Activated CD8-positive, alpha-beta memory T cell treated with anti-CD3 and anti-CD28 coated beads, Interleukin-2, amount 50 U/mL, for 1 hour (primary cell): Measurements from ENCODE around the gene PRM1.

Experiments used
- DNase-seq: peaks from one replicate; pipeline ENCODE4 v3.0.0-alpha.2; 2020; ENCODE audit errors: extremely low read depth

Gene PRM1

GRCh38 chr16:11253995-11254912 is 26.9 kb downstream of the PRM1 start:
- DNase-seq: no peak

- DNase-seq: no peak
Measured at GRCh38 chr16:11253009-11253994, 27.8 kb downstream of the PRM1 start.

GRCh38 chr16:11252482-11252931 is 28.6 kb downstream of the PRM1 start:
- DNase-seq: no peak

GRCh38 chr16:11251525-11252481 is 29.3 kb downstream of the PRM1 start:
- peak; percentile 67 for DNase-seq

- no peak for DNase-seq
Measured at GRCh38 chr16:11250786-11251524, 30.2 kb downstream of the PRM1 start.

GRCh38 chr16:11250091-11250785 is 30.9 kb downstream of the PRM1 start:
- no peak for DNase-seq

- no peak for DNase-seq
Measured at GRCh38 chr16:11249233-11250061, 31.7 kb downstream of the PRM1 start.

- DNase-seq: no peak
Measured at GRCh38 chr16:11248133-11248532, 33.0 kb downstream of the PRM1 start.

- DNase-seq: no peak
Measured at GRCh38 chr16:11245988-11246387, 35.1 kb downstream of the PRM1 start.

GRCh38 chr16:11245222-11245737 is 35.9 kb downstream of the PRM1 start:
- DNase-seq: no peak

GRCh38 chr16:11242658-11243057 is 38.5 kb downstream of the PRM1 start:
- no peak for DNase-seq

GRCh38 chr16:11241480-11242204 is 39.5 kb downstream of the PRM1 start:
- no peak for DNase-seq

GRCh38 chr16:11240636-11241473 is 40.3 kb downstream of the PRM1 start:
- no peak for DNase-seq

GRCh38 chr16:11239644-11240632 is 41.2 kb downstream of the PRM1 start:
- DNase-seq: no peak

GRCh38 chr16:11238272-11239202 is 42.6 kb downstream of the PRM1 start:
- no peak for DNase-seq
